GM10266 (cell line): ENCODE measurements around the gene DKK1.

ENCODE experiments used
- DNase-seq: peaks from one replicate; pipeline ENCODE4 v3.0.0; 2012; ENCODE audit errors: extremely low spot score
- CTCF ChIP-seq: IDR thresholded peaks from 2 replicates; pipeline ENCODE4 v1.5.1; 2012; ENCODE audit warnings: mild to moderate bottlenecking, low read depth; ENCODE audit not compliant: control insufficient read depth, insufficient read depth; ENCODE audit errors: missing control alignments

Gene DKK1

GRCh38 chr10:52346394-52347326 is 32.6 kb downstream of the DKK1 start:
- no peak for TF ChIP-seq CTCF
- DNase-seq = no peak

GRCh38 chr10:52347327-52347667 is 33.2 kb downstream of the DKK1 start:
- TF ChIP-seq CTCF = no peak

GRCh38 chr10:52348037-52348564 is 34.0 kb downstream of the DKK1 start:
- DNase-seq = no peak
- TF ChIP-seq CTCF = no peak

More at GRCh38 chr10:52347327-52347667, 33.2 kb downstream of the DKK1 start:
- DNase-seq = no peak

GRCh38 chr10:52351914-52352330 is 37.8 kb downstream of the DKK1 start:
- no peak for TF ChIP-seq CTCF

GRCh38 chr10:52353205-52353604 is 39.1 kb downstream of the DKK1 start:
- DNase-seq = no peak
- no peak for TF ChIP-seq CTCF

More at GRCh38 chr10:52351914-52352330, 37.8 kb downstream of the DKK1 start:
- DNase-seq = no peak

GRCh38 chr10:52353960-52354394 is 39.9 kb downstream of the DKK1 start:
- no peak for DNase-seq
- no peak for TF ChIP-seq CTCF

- no peak for TF ChIP-seq CTCF
- no peak for DNase-seq
Observed at GRCh38 chr10:52357971-52358370, 43.9 kb downstream of the DKK1 start.
